GM23248 (cell line): Measurements from ENCODE around the gene RPL35. TPM values are rescaled to one million over a fixed set of nuclear protein-coding genes. Genes with fewer than 3 reads are reported as not detected.

ENCODE experiments used
- DNase-seq: peaks from one replicate; pipeline ENCODE4 v3.0.0-alpha.2; 2015
- H2AFZ ChIP-seq: fragments of 200-600 bp; sonication (generic); 2 replicates; pipeline ENCODE4 v1.6.1; 2016; ENCODE audit warnings: antibody characterized with exemption
- H3F3A ChIP-seq: fragments of 200-600 bp; sonication (generic); 2 replicates; pipeline ENCODE4 v1.6.1; 2016; ENCODE audit warnings: mild to moderate bottlenecking, antibody characterized with exemption, mixed run types; ENCODE audit not compliant: insufficient read depth
- H3K27ac ChIP-seq: fragments of 200-600 bp; sonication (generic); 2 replicates; pipeline ENCODE4 v1.5.1; 2016; ENCODE audit warnings: mild to moderate bottlenecking
- H3K27me3 ChIP-seq: fragments of 200-600 bp; sonication (generic); replicated peaks from 2 replicates; pipeline ENCODE4 v1.6.1; 2016; ENCODE audit warnings: mild to moderate bottlenecking; ENCODE audit not compliant: insufficient read depth
- H3K36me3 ChIP-seq: fragments of 200-600 bp; sonication (generic); 2 replicates; pipeline ENCODE4 v1.6.1; 2016; ENCODE audit warnings: low read depth, mild to moderate bottlenecking
- H3K4me1 ChIP-seq: fragments of 200-600 bp; sonication (generic); 2 replicates; pipeline ENCODE4 v1.6.1; 2016; ENCODE audit warnings: mild to moderate bottlenecking; ENCODE audit not compliant: insufficient read depth
- H3K4me2 ChIP-seq: fragments of 200-600 bp; sonication (generic); one replicate; pipeline ENCODE4 v1.6.1; 2016; ENCODE audit warnings: mild to moderate bottlenecking; ENCODE audit not compliant: unreplicated experiment
- H3K4me3 ChIP-seq: fragments of 200-600 bp; sonication (generic); 2 replicates; pipeline ENCODE4 v1.5.1; 2016; ENCODE audit warnings: mild to moderate bottlenecking
- H3K79me2 ChIP-seq: fragments of 200-600 bp; sonication (generic); 2 replicates; pipeline ENCODE4 v1.6.1; 2016; ENCODE audit warnings: mild to moderate bottlenecking; ENCODE audit not compliant: insufficient read depth
- H3K9ac ChIP-seq: fragments of 200-600 bp; sonication (generic); 2 replicates; pipeline ENCODE4 v1.6.1; 2016; ENCODE audit warnings: mild to moderate bottlenecking
- H3K9me2 ChIP-seq: fragments of 200-600 bp; sonication (generic); 2 replicates; pipeline ENCODE4 v1.6.1; 2016; ENCODE audit warnings: mixed run types, mild to moderate bottlenecking, moderate library complexity; ENCODE audit not compliant: insufficient read depth
- H3K9me3 ChIP-seq: fragments of 200-600 bp; sonication (generic); one replicate; pipeline ENCODE4 v1.6.1; 2017; ENCODE audit warnings: low read depth
- H4K20me1 ChIP-seq: fragments of 200-600 bp; sonication (generic); 2 replicates; pipeline ENCODE4 v1.6.0; 2016; ENCODE audit not compliant: insufficient read depth
- EZH2 ChIP-seq: fragments of 200-600 bp; sonication (generic); IDR thresholded peaks from 2 replicates; pipeline ENCODE4 v1.6.1; 2018; ENCODE audit warnings: antibody characterized with exemption, mild to moderate bottlenecking; ENCODE audit not compliant: insufficient read depth, poor library complexity, severe bottlenecking
- EZH2phosphoT487 ChIP-seq: fragments of 200-600 bp; sonication (generic); IDR thresholded peaks from 2 replicates; pipeline ENCODE4 v1.6.1; 2018; ENCODE audit warnings: antibody characterized with exemption, moderate library complexity, mild to moderate bottlenecking, low read depth; ENCODE audit not compliant: insufficient read depth
- WGBS, 2 experiments: methylation state at CpG; one replicate each; pipeline ENCODE4 v1.1.6; 2015 to 2017; ENCODE audit warnings: low lambda C conversion rate in 2 of 2, low coverage in 1 of 2; ENCODE audit errors: missing lambda C conversion rate in 2 of 2; 5-methylcytosine and 5-hydroxymethylcytosine counted together
- in situ Hi-C: fragments of 300-500 bp; cut with MboI; formaldehyde crosslinking; loops from 2 replicates; pipeline ENCODE4 v1.15.0; 2020
- polyA plus RNA-seq: library from polyadenylated mRNA; unstranded; fragments of >200 nt; fragmentation: Nextera tagmentation; extraction: Ambion mirVana; gene quantifications from 2 replicates; pipeline ENCODE4 v1.2.1, GENCODE V29; 2016
- total RNA-seq: library from RNA; depleted of rRNA; stranded (reverse); fragments of >200 nt; shearing (Covaris generic); gene quantifications from 2 replicates; pipeline ENCODE4 v1.2.3, GENCODE V29; 2014

The RPL35 gene
- total and polyA plus RNA-seq, 2 experiments from 2014 or later: 1,193 to 1,199 TPM

GRCh38 chr9:124857533-124858162 is 4.1 kb downstream of the RPL35 start:
- no peak overlapping the region for H3K4me3 ChIP-seq
- no peak overlapping the region for H3K9ac ChIP-seq
- in situ Hi-C loops: no loop called here
- H3K36me3 ChIP-seq: peaks cover 27% of the 10 kb centered on the region
- no peaks in the 10 kb centered on the region for H3K9me2 ChIP-seq
- H3K27me3 ChIP-seq: no peaks in the 10 kb centered on the region
- peaks cover 12% of the 10 kb centered on the region for H3K4me1 ChIP-seq
- no peaks in the 10 kb centered on the region for H3K9me3 ChIP-seq
- no peak overlapping the region for H3K27ac ChIP-seq
- H2AFZ ChIP-seq: no peak overlapping the region
- WGBS, 2 experiments: 82 to 84% methylated on average over 21 to 24 of the region's 24 CpGs
- peaks cover 42% of the 10 kb centered on the region for H3F3A ChIP-seq
- DNase-seq: no peak
- H3K4me2 ChIP-seq: no peak overlapping the region
- H3K79me2 ChIP-seq: peaks cover 32% of the 10 kb centered on the region
- H4K20me1 ChIP-seq: peaks cover 18% of the 10 kb centered on the region
- TF ChIP-seq EZH2: no peak
- no peak for TF ChIP-seq EZH2phosphoT487

GRCh38 chr9:124855944-124856765 is 5.6 kb downstream of the RPL35 start:
- Histone ChIP-seq H2AFZ (no peak overlapping the region), H3K4me2 (no peak overlapping the region), H3K9me3 (no peaks in the 10 kb centered on the region), H3K27ac (no peak overlapping the region), H3K36me3 (peaks cover 27% of the 10 kb centered on the region), H3K9me2 (no peaks in the 10 kb centered on the region), H3K4me1 (peaks cover 12% of the 10 kb centered on the region), H3F3A (peaks cover 42% of the 10 kb centered on the region), H3K27me3 (no peaks in the 10 kb centered on the region), H3K79me2 (peaks cover 26% of the 10 kb centered on the region), H3K4me3 (no peak overlapping the region), H4K20me1 (peaks cover 18% of the 10 kb centered on the region), H3K9ac (no peak overlapping the region)
- in situ Hi-C loops: no loop called here
- 50% methylated on average over 13 to 14 of the region's 16 CpGs for WGBS, 2 experiments
- TF ChIP-seq EZH2: no peak
- TF ChIP-seq EZH2phosphoT487: no peak
- peak; percentile 54 for DNase-seq

GRCh38 chr9:124855566-124855943 is 6.2 kb downstream of the RPL35 start:
- no peak for DNase-seq
- peaks cover 13% of the 10 kb centered on the region for H4K20me1 ChIP-seq
- H3K9ac ChIP-seq: no peak overlapping the region
- peaks cover 37% of the 10 kb centered on the region for H3F3A ChIP-seq
- H3K27me3 ChIP-seq: no peaks in the 10 kb centered on the region
- TF ChIP-seq EZH2 (no peak), EZH2phosphoT487 (no peak)
- H3K27ac ChIP-seq: no peak overlapping the region
- in situ Hi-C loops: no loop called here
- 73 to 77% methylated on average over 18 of the region's 18 CpGs for WGBS, 2 experiments
- peaks cover 26% of the 10 kb centered on the region for H3K36me3 ChIP-seq
- H3K4me1 ChIP-seq: peaks cover 9% of the 10 kb centered on the region
- no peaks in the 10 kb centered on the region for H3K9me2 ChIP-seq
- peaks cover 20% of the 10 kb centered on the region for H3K79me2 ChIP-seq
- no peak overlapping the region for H2AFZ ChIP-seq
- H3K4me3 ChIP-seq: no peak overlapping the region
- H3K9me3 ChIP-seq: no peaks in the 10 kb centered on the region
- H3K4me2 ChIP-seq: no peak overlapping the region

- H2AFZ ChIP-seq: no peak overlapping the region
- H4K20me1 ChIP-seq: peaks cover 6% of the 10 kb centered on the region
- no peak overlapping the region for H3K9ac ChIP-seq
- no peak overlapping the region for H3K27ac ChIP-seq
- in situ Hi-C loops: loop anchor here (5.0 kb wide), 1 partner anchor 83 kb away; the partner anchor contains the start of gene NR6A1
- DNase-seq: no peak
- peaks cover 30% of the 10 kb centered on the region for H3F3A ChIP-seq
- no peaks in the 10 kb centered on the region for H3K9me3 ChIP-seq
- H3K79me2 ChIP-seq: peaks cover 13% of the 10 kb centered on the region
- H3K36me3 ChIP-seq: peaks cover 19% of the 10 kb centered on the region
- TF ChIP-seq EZH2: no peak
- TF ChIP-seq EZH2phosphoT487: no peak
- no peak overlapping the region for H3K4me2 ChIP-seq
- H3K9me2 ChIP-seq: no peaks in the 10 kb centered on the region
- no peak overlapping the region for H3K4me3 ChIP-seq
- WGBS, 2 experiments: 56 to 60% methylated on average over 7 of the region's 7 CpGs
- no peaks in the 10 kb centered on the region for H3K27me3 ChIP-seq
- 0 out of 2 replicates have a peak, but pooled peaks cover 2% of the 10 kb centered on the region for H3K4me1 ChIP-seq
These were observed 6.9 kb downstream of the RPL35 start for GRCh38 chr9:124854822-124855221.
